Kidney (tissue), 14 donors: ENCODE results near the gene CMTM5. TPM values are rescaled to one million over a fixed set of nuclear protein-coding genes. Genes with fewer than 3 reads are reported as not detected.

Experiments used
- DNase-seq, 5 donors: peaks; one replicate each; pipeline ENCODE4 v3.0.0-alpha.2; 2013 to 2020
- FAIRE-seq: peaks from 2 replicates; lab custom pipeline; 2012; peaks lifted over from hg19 to GRCh38; lab: Jason Lieb, UNC
- H3K27ac ChIP-seq, 2 donors: one replicate each; pipeline ENCODE4 v1.7.0; 2013; ENCODE audit warnings: low read depth in 2 of 2, low read length in 2 of 2, inconsistent platforms in 1 of 2
- H3K27me3 ChIP-seq: one replicate; pipeline ENCODE4 v1.7.1; 2013; ENCODE audit warnings: low read length, inconsistent platforms; ENCODE audit not compliant: control insufficient read depth, insufficient read depth
- H3K36me3 ChIP-seq, 3 donors: one replicate each; pipeline versions ENCODE4 v1.7.0 to v1.7.1; 2013; ENCODE audit warnings: low read length in 3 of 3, control low read depth in 1 of 3, inconsistent platforms in 1 of 3; ENCODE audit not compliant: insufficient read depth in 3 of 3, control insufficient read depth in 2 of 3
- H3K4me1 ChIP-seq, 3 donors: one replicate each; pipeline versions ENCODE4 v1.7.0 to v1.7.1; 2013; ENCODE audit warnings: low read length in 3 of 3, inconsistent platforms in 1 of 3, low read depth in 1 of 3; ENCODE audit not compliant: control insufficient read depth in 2 of 3, insufficient read depth in 2 of 3
- H3K4me3 ChIP-seq, 3 donors: one replicate each; pipeline versions ENCODE4 v1.7.0 to v1.8.1; 2013; ENCODE audit warnings: low read length in 3 of 3, control low read depth in 1 of 3, inconsistent platforms in 1 of 3
- H3K9ac ChIP-seq, 3 donors: one replicate each; pipeline versions ENCODE4 v1.7.0 to v1.7.1; 2013; ENCODE audit warnings: low read length in 3 of 3, control low read depth in 1 of 3, inconsistent platforms in 1 of 3
- H3K9me3 ChIP-seq, 3 donors: one replicate each; pipeline versions ENCODE4 v1.7.0 to v1.7.1; 2013; ENCODE audit warnings: low read length in 3 of 3, control low read depth in 1 of 3, inconsistent platforms in 1 of 3; ENCODE audit not compliant: control insufficient read depth in 2 of 3, insufficient read depth in 1 of 3
- CTCF ChIP-seq: IDR thresholded peaks from 3 replicates; pipeline ENCODE4 v1.5.1; 2012; ENCODE audit warnings: mild to moderate bottlenecking, moderate library complexity, borderline replicate concordance; ENCODE audit not compliant: insufficient read depth; ENCODE audit errors: extremely low read depth
- intact Hi-C: fragments of 100-400 bp; cut with DNase I; formaldehyde crosslinking; loops from one replicate; pipeline ENCODE4 v1.11.1; 2022
- polyA plus RNA-seq: library from polyadenylated mRNA; stranded (reverse); fragments of 350-450 nt; fragmentation: Illumina TruSeq; extraction: RNeasy Lipid Tissue Mini Kit (QIAGEN cat#74804); gene quantifications from one replicate; pipeline ENCODE4 v1.2.3, GENCODE V29; 2014; ENCODE audit warnings: low read depth, low replicate concordance; ENCODE audit not compliant: insufficient read depth
- total RNA-seq: library from RNA; stranded (reverse); fragmentation: NEBNext Ultra II Directional; extraction: Animal tissue kit (Norgen Biotek cat#: 25700); gene quantifications from one replicate; pipeline ENCODE4 v1.2.1, GENCODE V29; 2021
- donor health status: control.
- donor health status: control.
- donor health status: control.
- donor health status: control.
- donor health status: control.
- donor health status: DM: yes; HTN: yes; CAD: no.
- donor health status: Normal renal cell carcinoma (clear cell type).

CMTM5 gene
- total and polyA plus RNA-seq, 2 donors from 2014 or later: 0.54 to 1.1 TPM

- Histone ChIP-seq H3K36me3 (no peaks in the 10 kb centered on the region), H3K27ac (no peak overlapping the region)
- no peak for FAIRE-seq
These were observed 36.8 kb downstream of the CMTM5 start for GRCh38 chr14:23413681-23414080.

GRCh38 chr14:23414254-23414653 lies 37.4 kb downstream of the CMTM5 start:
- intact Hi-C loops: no loop called here
- no peaks in the 10 kb centered on the region for H3K36me3 ChIP-seq
- no peaks in the 10 kb centered on the region for H3K4me1 ChIP-seq
- no peak for FAIRE-seq
- no peaks in the 10 kb centered on the region for H3K27me3 ChIP-seq
- no peak for DNase-seq
- H3K9me3 ChIP-seq: no peaks in the 10 kb centered on the region
- no peak overlapping the region for H3K9ac ChIP-seq
- TF ChIP-seq CTCF: no peak
- no peak overlapping the region for H3K27ac ChIP-seq
- H3K4me3 ChIP-seq: no peak overlapping the region

More at GRCh38 chr14:23413681-23414080, 36.8 kb downstream of the CMTM5 start:
- H3K4me1 ChIP-seq: no peaks in the 10 kb centered on the region
- DNase-seq: no peak
- no peak overlapping the region for H3K4me3 ChIP-seq
- H3K9ac ChIP-seq: no peak overlapping the region
- no peak for TF ChIP-seq CTCF
- H3K27me3 ChIP-seq: no peaks in the 10 kb centered on the region
- intact Hi-C loops: no loop called here
- no peaks in the 10 kb centered on the region for H3K9me3 ChIP-seq

- no peak for TF ChIP-seq CTCF
- H3K9me3 ChIP-seq: no peaks in the 10 kb centered on the region
- DNase-seq: no peak
- no peak overlapping the region for H3K27ac ChIP-seq
- no peaks in the 10 kb centered on the region for H3K27me3 ChIP-seq
- intact Hi-C loops: no loop called here
- no peak overlapping the region for H3K9ac ChIP-seq
- no peaks in the 10 kb centered on the region for H3K36me3 ChIP-seq
- H3K4me1 ChIP-seq: no peaks in the 10 kb centered on the region
- H3K4me3 ChIP-seq: no peak overlapping the region
- no peak for FAIRE-seq
These were observed 38.3 kb downstream of the CMTM5 start for GRCh38 chr14:23414906-23415820.
